NCI-H1417 treated with DMSO at 0.1 percent for 48 hours (cell line): ENCODE results near the gene PHC3.
"Not testable (repeated sequence)": the region's sequence is repeated elsewhere in the genome, so short reads cannot be mapped to it uniquely, and the experiment has no call there.

Source experiments
- DNase-seq: peaks from one replicate; lab custom pipeline; 2025; lab: John Stamatoyannopoulos, UW

The PHC3 gene

GRCh38 chr3:170128977-170129431 is 52.5 kb downstream of the PHC3 start:
- no peak for DNase-seq

- DNase-seq: no peak
These were observed 53.1 kb downstream of the PHC3 start for GRCh38 chr3:170128259-170128976.

- DNase-seq: no peak
These were observed 64.4 kb downstream of the PHC3 start for GRCh38 chr3:170117134-170117533.

- not testable (repeated sequence) for DNase-seq
These were observed 67.4 kb downstream of the PHC3 start for GRCh38 chr3:170114165-170114564.

DNA sequence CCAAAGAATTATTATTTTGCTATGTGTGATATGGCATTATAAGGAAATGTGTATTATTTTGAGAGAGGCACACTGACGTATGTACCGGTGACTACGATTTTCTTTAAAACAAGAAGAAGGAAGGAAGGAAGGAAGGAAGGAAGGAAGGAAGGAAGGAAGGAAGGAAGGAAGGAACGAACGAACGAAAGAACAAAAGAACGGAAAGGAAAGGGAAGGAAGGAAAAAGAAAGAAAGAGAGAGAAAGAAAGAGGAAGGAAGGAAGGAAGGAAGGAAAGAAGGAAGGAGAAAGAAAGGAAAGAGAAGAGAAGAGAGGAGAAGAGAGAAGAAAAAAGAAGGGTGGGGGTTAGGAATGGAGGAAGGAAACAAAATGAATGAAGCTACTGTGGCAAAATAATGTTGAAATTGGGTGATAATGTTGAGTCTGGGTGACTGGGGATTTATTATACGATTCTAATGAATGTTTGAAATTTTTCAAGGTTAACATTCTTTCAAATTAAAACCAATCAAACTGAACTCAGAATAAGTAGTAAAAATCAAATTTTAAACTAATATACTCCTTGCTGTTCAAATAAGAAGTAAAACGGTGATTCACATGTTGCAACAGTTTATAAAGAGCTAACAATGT is 70.3 kb downstream of the PHC3 start:
- DNase-seq: no peak

DNA sequence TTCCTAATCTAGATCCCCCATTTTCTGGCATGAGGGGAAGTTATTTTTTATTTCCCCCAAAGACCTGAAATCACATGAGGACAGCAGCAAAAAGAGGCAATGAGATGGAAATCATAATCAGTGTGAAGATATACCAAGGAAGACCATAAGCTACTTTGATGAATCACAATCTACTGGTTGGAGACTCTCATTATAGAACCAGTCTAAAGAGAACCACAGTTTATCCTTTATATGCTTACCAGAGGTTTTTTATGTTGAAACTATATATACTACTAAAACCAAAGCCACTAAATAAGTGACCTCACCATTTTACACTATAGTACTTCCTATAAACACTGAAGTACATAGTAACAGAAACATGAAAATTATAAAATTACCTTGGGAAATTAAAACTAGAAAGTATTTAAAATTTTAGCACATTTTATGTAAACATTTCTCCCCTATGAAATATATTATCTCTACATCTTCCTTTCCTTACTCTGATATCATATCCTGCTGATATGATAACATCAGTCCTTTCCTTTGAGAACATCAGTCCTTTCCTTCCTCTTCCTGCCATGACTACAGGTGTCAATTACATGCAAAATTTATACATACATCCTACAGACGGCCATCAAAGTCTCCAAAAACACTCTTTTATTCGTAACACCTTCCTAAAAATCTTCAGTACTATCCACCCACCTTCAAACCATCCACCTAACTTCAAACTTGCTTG is 71.8 kb downstream of the PHC3 start:
- DNase-seq: no peak

DNA sequence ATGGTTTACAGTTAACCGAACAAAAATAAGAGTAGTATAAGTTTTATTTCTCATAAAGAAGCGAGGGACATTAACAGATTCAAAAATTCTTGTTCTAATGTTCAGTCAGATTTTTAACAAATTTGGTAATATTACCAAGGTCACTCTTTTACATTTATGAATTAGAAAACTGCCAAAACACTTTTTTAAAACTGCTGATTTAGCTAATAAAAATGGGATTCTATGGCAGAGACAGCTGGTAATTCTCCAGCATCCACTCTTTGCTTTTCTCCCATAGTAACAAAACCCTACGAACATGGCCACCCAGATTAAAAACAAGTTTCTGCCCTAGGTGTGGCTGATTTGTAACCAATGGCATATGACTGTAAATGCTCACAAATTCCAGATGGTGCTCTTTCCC is 72.6 kb downstream of the PHC3 start:
- no peak for DNase-seq

- DNase-seq: no peak
These were observed 73.6 kb downstream of the PHC3 start for GRCh38 chr3:170107941-170108340.

DNA sequence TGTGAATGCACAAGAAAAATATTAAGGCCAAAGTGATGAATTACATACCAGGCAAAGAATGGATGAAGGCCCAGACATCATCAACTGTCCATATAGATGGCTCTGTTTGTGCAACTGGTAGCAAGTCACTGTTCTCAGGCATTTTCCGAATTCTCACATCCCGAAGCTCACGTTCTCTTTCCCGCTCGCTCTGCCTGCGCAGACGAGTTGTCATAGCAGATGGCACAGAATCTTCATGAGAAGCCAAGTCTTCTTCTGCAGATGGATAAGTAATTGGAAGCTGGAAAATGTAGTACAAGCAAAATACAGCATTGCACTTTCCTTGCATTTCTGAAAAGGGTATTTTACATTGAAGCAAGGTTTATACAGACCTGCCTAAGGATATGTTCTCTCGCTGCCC is 79.1 kb downstream of the PHC3 start:
- no peak for DNase-seq

DNA sequence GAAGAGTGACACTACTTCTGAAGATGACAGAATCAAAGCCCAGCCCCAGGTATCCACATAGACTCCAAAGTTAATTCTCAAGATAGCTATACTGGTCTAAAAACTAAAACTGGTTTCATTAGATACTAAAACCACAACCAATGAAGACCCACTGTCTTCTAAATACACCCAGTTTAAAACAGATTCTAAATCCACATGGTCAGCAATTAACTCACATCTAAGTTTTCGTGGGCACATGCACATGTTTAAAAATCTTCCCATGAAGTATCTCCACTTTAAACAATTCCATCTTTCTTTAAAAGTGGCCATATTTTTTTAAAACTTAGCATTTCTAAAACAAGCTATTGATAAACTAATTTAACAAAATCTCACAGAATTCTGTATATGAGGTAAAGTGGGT is 80.6 kb downstream of the PHC3 start:
- DNase-seq: no peak

- DNase-seq: no peak
These were observed 82.8 kb downstream of the PHC3 start for GRCh38 chr3:170098753-170099152.

DNA sequence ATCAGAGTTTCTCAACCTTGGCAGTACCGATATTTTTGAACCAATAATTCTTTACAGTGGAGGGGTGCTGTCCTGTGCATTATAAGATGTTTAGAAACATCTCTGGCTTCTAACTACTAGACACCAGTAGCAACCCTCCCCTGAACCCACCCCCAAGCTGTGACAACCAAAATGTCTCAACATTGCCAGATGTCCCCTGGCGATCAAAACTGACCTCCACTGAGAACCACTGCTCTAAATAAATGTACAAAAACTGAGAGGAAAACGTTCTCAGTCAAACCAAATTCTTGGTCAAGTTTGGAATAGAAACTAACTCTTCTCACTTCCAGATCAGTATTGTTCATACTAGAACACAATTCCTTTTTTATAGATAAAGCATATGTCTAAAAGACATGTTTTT is 85.2 kb downstream of the PHC3 start:
- no peak for DNase-seq

GRCh38 chr3:170095771-170096170 is 85.8 kb downstream of the PHC3 start:
- DNase-seq: no peak

DNA sequence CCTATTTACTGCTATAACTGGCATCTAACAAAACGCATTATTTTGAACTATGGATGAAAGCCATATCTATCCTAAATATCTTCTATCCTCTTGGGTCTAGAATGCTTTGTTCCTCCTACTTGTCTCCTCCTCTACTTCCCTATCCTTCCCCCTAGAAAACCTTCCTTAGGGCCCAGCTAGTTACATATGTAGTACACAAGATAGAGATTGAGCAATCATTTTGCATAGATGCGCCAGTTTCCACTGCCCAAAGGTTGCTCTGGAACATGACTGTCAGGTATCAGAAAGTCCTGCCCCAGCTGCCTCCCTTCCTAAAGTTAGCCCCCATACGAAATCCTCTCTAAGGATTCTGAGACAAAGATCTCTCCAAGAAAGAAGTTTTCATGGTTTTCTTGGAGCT is 88.6 kb downstream of the PHC3 start:
- DNase-seq: no peak

- DNase-seq: no peak
These were observed 90.9 kb downstream of the PHC3 start for GRCh38 chr3:170090601-170090981.

- no peak for DNase-seq
These were observed 91.5 kb downstream of the PHC3 start for GRCh38 chr3:170089862-170090600.

DNA sequence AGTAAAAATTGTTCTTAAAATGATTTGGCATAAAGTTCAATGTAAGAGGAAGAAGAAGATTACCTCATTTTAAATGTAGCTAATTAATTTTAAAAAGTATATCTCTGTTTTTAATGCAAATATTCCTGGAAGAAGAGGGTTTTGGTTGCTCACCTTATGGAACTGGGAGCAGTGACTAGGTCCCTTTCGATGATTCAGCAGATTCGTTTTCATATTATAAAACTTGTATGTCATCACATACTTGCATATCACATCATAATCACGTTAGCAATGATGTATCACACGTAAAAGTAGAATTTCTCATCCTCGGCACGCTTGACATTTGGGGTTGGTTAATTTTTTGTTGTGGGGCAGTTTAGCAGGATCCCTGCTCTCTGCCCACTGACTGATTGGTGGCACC is 96.1 kb downstream of the PHC3 start:
- DNase-seq: no peak

GRCh38 chr3:170083343-170083742 is 98.2 kb downstream of the PHC3 start:
- DNase-seq: no peak

GRCh38 chr3:170081079-170081741 is 100.3 kb downstream of the PHC3 start:
- no peak for DNase-seq

GRCh38 chr3:170080605-170081004 is 100.9 kb downstream of the PHC3 start:
- DNase-seq: no peak

DNA sequence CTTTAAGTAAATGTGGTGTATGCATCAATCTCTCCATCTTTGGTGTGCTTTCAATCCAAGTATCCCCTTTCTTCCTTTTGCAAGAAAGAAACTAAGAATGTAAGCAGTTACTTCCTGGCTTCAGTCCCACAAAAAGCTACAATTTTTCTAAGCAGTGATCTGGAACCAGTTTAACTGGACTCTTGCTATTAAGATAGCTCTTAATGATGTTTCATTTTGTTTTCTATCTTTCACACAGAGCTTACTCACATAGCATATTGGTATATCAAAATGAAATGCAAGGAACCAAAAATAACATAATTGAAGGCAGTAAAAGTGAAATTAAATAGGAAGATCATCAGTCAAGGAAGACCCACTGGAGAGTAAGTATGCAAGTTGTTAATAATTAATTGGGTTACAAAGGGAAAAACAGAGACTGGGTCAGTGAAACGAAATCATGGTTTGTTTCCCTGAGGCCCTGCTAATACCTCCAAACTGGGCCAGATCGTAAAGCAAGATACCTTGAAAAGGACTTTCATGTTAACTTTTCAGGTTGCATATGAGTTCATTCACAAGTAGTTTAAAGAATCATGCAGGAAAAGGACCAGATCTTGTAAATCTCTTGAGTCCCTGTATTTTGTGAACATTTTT is 101.9 kb downstream of the PHC3 start:
- DNase-seq: no peak
